ENCODE measurements around the gene CELF4. TPM values are rescaled to one million over a fixed set of nuclear protein-coding genes. Genes with fewer than 3 reads are reported as not detected.

Gene CELF4
- total RNA-seq, 2 donors from 2014 or later = not detected

DNA sequence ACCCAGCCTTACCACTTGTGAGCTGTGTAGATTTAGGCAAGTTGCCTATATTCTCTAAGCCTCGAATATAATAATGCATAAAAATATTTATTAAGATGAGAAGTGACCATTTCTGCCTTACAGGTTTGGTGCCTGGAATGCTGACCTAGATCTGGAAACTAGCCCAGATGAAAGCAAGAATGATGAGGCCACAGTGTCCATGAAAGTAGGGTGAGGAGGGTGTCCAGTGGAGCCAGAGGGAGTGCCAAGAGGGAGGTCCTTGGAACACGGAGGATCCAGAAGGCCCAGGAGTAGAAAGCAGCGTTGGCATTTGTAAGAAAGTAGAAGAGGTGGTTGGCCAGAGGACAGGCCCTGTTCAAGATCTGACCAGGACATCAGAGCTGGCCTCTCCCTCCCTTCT lies 334.3 kb downstream of the CELF4 start:
- Mint-ChIP-seq H3K27me3 (no peaks in the 10 kb centered on the region), H3K36me3 (ENCODE audit: low read depth) (no peaks in the 10 kb centered on the region), H3K4me3 (no peak overlapping the region), H3K27ac (no peak overlapping the region), H3K4me1 (no peaks in the 10 kb centered on the region), H3K9me3 (peaks cover 4% of the 10 kb centered on the region)
- no peak for ATAC-seq (replicated peaks)

DNA sequence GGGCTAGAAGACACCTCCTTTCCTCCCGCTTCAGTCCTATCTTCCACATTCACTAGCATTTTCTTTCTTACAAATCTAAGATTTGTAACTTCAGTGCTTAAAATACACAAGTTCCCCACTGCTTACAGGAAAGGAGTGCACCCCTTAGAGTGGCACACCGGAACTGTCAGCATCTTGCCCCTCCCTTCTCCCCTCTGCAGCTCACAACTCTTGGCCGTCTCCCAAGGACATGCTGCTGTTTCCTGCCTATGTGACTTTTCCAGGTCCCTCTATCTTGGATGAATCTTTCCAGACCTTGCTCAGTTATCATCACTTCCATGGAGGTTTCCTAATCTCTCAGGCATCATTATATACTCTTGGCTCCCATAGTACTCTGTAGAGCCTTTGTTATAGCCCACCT lies 334.8 kb downstream of the CELF4 start:
- H3K27ac Mint-ChIP-seq = no peak overlapping the region
- peaks cover 4% of the 10 kb centered on the region for H3K9me3 Mint-ChIP-seq
- no peaks in the 10 kb centered on the region for H3K27me3 Mint-ChIP-seq
- no peaks in the 10 kb centered on the region for H3K36me3 Mint-ChIP-seq (ENCODE audit: low read depth)
- no peaks in the 10 kb centered on the region for H3K4me1 Mint-ChIP-seq
- ATAC-seq (replicated peaks) = no peak
- H3K4me3 Mint-ChIP-seq = no peak overlapping the region

DNA sequence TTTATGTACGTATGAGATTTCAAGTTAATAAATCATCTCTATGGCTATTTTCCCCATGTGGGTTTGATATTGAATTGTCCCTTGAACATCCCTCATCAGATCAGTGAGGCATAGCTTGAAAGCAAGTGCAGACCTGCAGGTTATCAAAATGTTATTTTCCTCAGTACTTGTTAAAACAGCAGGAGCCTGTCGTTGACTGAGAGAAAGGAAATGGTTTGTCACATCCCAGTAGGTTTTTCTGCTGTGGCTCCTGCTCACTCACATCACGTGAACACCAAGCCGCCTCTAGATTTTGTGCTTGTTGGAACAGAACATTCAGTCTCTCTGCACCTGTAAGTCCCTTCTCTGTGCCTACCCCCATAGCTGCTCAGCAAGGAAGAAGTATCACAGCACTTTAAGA lies 340.3 kb downstream of the CELF4 start:
- Mint-ChIP-seq H3K4me3 (no peak overlapping the region), H3K27me3 (no peaks in the 10 kb centered on the region), H3K36me3 (ENCODE audit: low read depth) (peaks cover 5% of the 10 kb centered on the region), H3K9me3 (peaks cover 4% of the 10 kb centered on the region), H3K4me1 (no peaks in the 10 kb centered on the region), H3K27ac (no peak overlapping the region)
- no peak for ATAC-seq (replicated peaks)

DNA sequence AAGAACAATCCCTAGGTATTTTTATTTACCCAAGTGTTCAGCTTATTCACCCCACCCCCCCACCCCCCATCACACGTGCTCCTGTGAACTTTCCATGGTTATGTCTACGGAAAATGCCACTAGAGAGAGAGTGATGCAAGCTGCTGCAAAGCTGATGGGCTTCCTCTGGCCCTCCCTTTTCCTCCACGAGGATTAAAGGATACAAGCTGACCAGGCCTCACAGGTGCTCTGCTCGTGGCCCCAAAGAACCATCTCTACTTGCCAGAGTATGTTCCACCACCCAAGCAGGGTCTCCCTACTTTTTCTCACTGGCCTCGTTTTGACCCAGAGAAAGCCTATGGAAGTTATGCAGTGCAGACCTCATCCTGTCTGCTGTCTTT lies 342.6 kb downstream of the CELF4 start:
- no peak overlapping the region for H3K27ac Mint-ChIP-seq

DNA sequence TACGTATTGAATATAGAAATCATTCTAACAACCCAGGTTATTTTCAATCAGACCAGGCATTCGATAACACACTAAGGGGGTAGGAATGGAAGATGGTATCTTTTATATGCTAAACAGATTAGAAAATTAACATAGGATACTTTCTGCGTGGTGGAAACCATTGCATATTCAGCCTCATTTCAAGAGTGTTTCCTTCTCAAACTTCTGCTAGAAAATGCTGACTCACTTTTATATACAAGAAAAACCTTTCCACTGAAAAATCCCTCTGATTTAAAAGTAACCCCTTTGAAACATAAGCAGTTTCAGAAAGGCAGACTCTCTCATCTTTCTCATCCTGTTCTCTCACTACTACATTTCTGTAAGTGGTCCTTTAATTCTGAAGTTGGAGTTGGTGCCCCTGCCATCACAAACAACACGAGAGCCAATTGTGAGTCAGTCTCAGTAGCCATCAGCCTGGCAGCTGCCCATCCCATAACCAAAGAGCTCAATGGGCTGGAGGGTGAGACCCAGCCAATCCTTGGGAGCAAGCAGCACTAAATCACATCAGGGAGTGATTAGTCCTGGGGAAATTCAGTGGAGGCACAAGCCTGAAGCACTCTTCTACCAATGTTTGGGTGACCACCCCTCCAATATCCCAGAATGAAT lies 343.1 kb downstream of the CELF4 start:
- H3K27ac Mint-ChIP-seq = no peak overlapping the region
- no peak for ATAC-seq (replicated peaks)
- H3K9me3 Mint-ChIP-seq = no peaks in the 10 kb centered on the region
- H3K27me3 Mint-ChIP-seq = no peaks in the 10 kb centered on the region
- no peak overlapping the region for H3K4me3 Mint-ChIP-seq
- H3K4me1 Mint-ChIP-seq = no peaks in the 10 kb centered on the region
- H3K36me3 Mint-ChIP-seq (ENCODE audit: low read depth) = peaks cover 5% of the 10 kb centered on the region

More for the DNA sequence above, 342.6 kb downstream of the CELF4 start:
- no peak for ATAC-seq (replicated peaks)
- peaks cover 5% of the 10 kb centered on the region for H3K36me3 Mint-ChIP-seq (ENCODE audit: low read depth)
- H3K9me3 Mint-ChIP-seq = no peaks in the 10 kb centered on the region
- H3K4me1 Mint-ChIP-seq = no peaks in the 10 kb centered on the region
- no peaks in the 10 kb centered on the region for H3K27me3 Mint-ChIP-seq
- H3K4me3 Mint-ChIP-seq = no peak overlapping the region

DNA sequence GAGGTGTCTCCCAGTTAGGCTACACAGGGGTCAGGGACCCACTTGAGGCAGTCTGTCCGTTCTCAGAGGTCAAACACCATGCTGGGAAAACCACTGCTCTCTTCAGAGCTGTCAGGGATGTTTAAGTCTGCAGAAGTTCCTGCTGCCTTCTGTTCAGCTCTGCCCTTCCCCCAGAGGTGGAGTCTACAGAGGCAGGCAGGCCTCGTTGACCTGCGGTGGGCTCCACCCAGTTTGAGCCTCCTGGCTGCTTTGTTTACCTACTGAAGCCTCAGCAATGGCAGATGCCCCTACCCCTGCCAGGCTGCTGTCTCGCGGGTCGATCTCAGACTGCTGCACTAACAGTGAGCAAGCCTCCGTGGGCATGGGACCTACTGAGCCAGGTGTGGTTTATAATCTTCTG lies 346.3 kb downstream of the CELF4 start:
- Mint-ChIP-seq H3K36me3 (ENCODE audit: low read depth) (peaks cover 5% of the 10 kb centered on the region), H3K27me3 (no peaks in the 10 kb centered on the region), H3K9me3 (peaks cover 9% of the 10 kb centered on the region), H3K27ac (no peak overlapping the region), H3K4me3 (no peak overlapping the region), H3K4me1 (no peaks in the 10 kb centered on the region)
- ATAC-seq (replicated peaks) = no peak

DNA sequence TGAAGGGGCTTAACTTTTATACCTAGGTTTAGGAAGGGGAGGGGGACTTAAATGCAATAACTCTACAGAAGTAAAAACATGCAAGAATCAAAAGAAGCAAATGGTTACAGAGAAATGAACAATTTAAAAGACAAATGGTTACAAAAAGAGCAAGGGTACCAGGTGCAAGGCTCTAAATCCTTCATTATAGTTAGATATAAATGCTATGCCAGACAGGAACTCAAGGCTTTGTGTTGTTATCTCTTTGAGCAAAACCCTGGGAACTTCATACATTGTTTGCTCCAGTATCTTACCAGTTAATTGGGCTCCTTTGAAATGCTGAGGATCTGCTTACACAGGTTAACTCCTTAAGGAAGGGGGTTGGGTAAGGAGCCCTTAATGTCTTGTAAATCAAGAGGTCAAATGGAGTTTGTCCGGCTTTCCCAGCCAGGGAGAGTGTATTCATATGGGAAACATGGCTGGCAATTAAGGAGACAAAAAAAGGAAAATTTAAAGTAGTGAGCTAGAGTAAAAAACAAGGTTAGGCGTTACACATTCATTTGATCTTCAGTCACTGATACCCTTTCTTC lies 347.5 kb downstream of the CELF4 start:
- Mint-ChIP-seq H3K27ac (no peak overlapping the region), H3K4me3 (no peak overlapping the region), H3K9me3 (peaks cover 9% of the 10 kb centered on the region), H3K36me3 (ENCODE audit: low read depth) (peaks cover 5% of the 10 kb centered on the region), H3K4me1 (no peaks in the 10 kb centered on the region), H3K27me3 (no peaks in the 10 kb centered on the region)
- no peak for ATAC-seq (replicated peaks)

DNA sequence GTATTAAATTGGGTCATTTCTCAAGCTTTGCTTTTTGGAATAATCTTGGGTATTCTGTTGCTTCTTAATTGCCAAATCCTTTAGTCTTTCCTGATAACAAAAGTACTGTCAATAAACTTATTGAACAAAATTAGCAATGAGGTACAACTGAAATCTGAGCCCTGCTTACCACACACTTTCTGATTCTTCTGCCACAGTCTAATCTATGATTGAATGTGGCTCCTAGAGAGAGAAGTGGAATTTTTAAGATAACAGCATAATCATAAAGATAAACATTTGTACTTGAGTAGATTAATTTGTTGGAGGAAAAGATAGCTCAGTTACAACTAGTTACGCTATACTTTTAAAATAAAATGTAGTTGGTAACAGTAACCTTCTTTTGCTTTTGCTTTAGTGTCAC lies 354.8 kb downstream of the CELF4 start:
- Mint-ChIP-seq H3K4me1 (no peaks in the 10 kb centered on the region), H3K27ac (no peak overlapping the region), H3K27me3 (no peaks in the 10 kb centered on the region), H3K9me3 (peaks cover 1% of the 10 kb centered on the region), H3K4me3 (no peak overlapping the region), H3K36me3 (ENCODE audit: low read depth) (no peaks in the 10 kb centered on the region)
- no peak for ATAC-seq (replicated peaks)

DNA sequence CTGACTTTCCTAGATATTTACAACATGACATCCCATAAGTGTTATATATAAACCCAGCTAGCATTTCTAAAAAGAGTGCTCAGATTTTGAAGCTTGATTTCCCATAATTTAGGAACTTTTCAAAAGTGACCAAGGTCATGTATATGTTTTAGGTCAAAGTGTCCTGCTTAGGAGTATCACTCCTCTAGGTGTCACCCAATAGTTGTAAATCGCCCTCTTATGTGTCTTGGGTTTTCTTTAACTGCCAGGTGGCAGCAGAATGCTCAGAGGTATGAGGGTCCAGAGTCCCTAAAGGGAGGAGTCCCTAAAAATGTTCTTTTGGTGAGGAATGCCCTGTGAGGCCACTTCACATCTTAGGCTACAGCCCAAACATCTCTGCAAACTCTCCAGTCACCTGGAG lies 358.3 kb downstream of the CELF4 start:
- ATAC-seq (replicated peaks) = no peak
- Mint-ChIP-seq H3K9me3 (no peaks in the 10 kb centered on the region), H3K36me3 (ENCODE audit: low read depth) (no peaks in the 10 kb centered on the region), H3K4me3 (no peak overlapping the region), H3K4me1 (no peaks in the 10 kb centered on the region), H3K27me3 (no peaks in the 10 kb centered on the region), H3K27ac (no peak overlapping the region)

DNA sequence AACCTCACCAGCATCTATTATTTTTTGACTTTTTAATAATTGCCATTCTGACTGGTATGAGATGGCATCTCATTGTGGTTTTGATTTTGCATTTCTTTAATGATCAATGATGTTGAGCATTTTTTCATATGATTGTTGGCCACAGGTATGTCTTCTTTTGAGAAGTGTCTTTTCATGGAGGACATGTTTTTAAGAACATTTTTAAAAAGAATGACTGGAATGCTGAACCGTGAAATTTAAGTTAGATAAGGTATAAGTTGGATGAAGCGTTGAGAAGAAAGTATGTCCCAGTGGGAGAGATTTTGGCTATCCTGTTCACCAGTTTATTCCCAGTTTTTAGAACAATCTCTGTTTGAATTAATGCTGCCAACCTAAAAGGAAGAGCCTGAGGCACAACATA lies 365.9 kb downstream of the CELF4 start:
- Mint-ChIP-seq H3K27me3 (no peaks in the 10 kb centered on the region), H3K9me3 (peaks cover 18% of the 10 kb centered on the region), H3K4me1 (no peaks in the 10 kb centered on the region), H3K27ac (no peak overlapping the region), H3K36me3 (ENCODE audit: low read depth) (peaks cover 14% of the 10 kb centered on the region), H3K4me3 (no peak overlapping the region)
- no peak for ATAC-seq (replicated peaks)

Data from activated T-helper 17 cell treated with anti-CD3 and anti-CD28 coated beads, Interleukin-2, amount 50 U/mL, for 72 hours (primary cell).